ENCODE measurements around the gene HEBP1.

The HEBP1 gene

GRCh38 chr12:13044906-13045299 is 44.8 kb upstream of the HEBP1 start:
- H4K8ac ChIP-seq (ENCODE audit: low read depth, low read length): peak overlapping the region; percentile 68
- no peak overlapping the region for H2BK5ac ChIP-seq (ENCODE audit: low read depth, low read length, poor library complexity)
- no peak overlapping the region for H2AK5ac ChIP-seq (ENCODE audit: low read length)
- peaks cover 3 to 4% of the 10 kb centered on the region in 2 experiments for H3K4me1 ChIP-seq (ENCODE audit: control insufficient read depth in 1 of 2, insufficient read depth in 2 of 2, low read length in 2 of 2)
- H3K27ac ChIP-seq (ENCODE audit: low read depth, low read length): no peak overlapping the region
- no peak overlapping the region for H3K14ac ChIP-seq (ENCODE audit: low read length)
- WGBS (ENCODE audit: extremely low coverage, insufficient coverage, insufficient read length): no CpG with 5 or more reads among the region's 5 CpGs
- no peaks in the 10 kb centered on the region for H3K36me3 ChIP-seq (ENCODE audit: control insufficient read depth in 1 of 2, insufficient read depth in 2 of 2, low read length in 2 of 2)
- H3K27me3 ChIP-seq (ENCODE audit: insufficient read depth, low read length): no peaks in the 10 kb centered on the region
- no peaks in the 10 kb centered on the region for H3K79me1 ChIP-seq (ENCODE audit: low read length)
- no peak overlapping the region for H3K9ac ChIP-seq (ENCODE audit: low read length)
- H3K4me2 ChIP-seq (ENCODE audit: low read length): peak overlapping the region; percentile 55
- H2AFZ ChIP-seq (ENCODE audit: insufficient read depth, low read length, poor library complexity): peak overlapping the region; percentile 87
- H3K4ac ChIP-seq (ENCODE audit: low read depth, low read length): no peak overlapping the region
- H2BK120ac ChIP-seq (ENCODE audit: insufficient read depth, low read length, poor library complexity): no peak overlapping the region
- peak overlapping the region; percentile 49 for H4K12ac ChIP-seq (ENCODE audit: low read depth, low read length)
- peak overlapping the region; percentile 22 for H3K18ac ChIP-seq (ENCODE audit: low read length)
- peak overlapping the region; percentile 90 for H3K4me3 ChIP-seq (ENCODE audit: low read depth, low read length)
- no peaks in the 10 kb centered on the region for H3K9me3 ChIP-seq (ENCODE audit: insufficient read depth, low read depth, low read length)
- no peak overlapping the region for H3K23ac ChIP-seq (ENCODE audit: low read length)
- no peak overlapping the region for H2BK12ac ChIP-seq (ENCODE audit: low read length)
- no peak overlapping the region for H4K91ac ChIP-seq (ENCODE audit: low read depth, low read length)
- H3K79me2 ChIP-seq (ENCODE audit: control insufficient read depth, insufficient read depth, low read length, poor library complexity): peaks cover 2% of the 10 kb centered on the region
- no peak for DNase-seq

GRCh38 chr12:13044002-13044905 is 44.2 kb upstream of the HEBP1 start, which contains the start of gene FAM234B:
Gene FAM234B, plus strand, starts transcription at chr12:13044381. Its CDS starts 23 bp downstream, at chr12:13044404.
- Histone ChIP-seq H2BK12ac (ENCODE audit: low read length) (no peak within 1 kb of the TSS), H2AFZ (ENCODE audit: insufficient read depth, low read length, poor library complexity) (peak within 1 kb of the TSS; percentile 87), H4K8ac (ENCODE audit: low read depth, low read length) (peak within 1 kb of the TSS; percentile 68), H3K23ac (ENCODE audit: low read length) (no peak within 1 kb of the TSS), H3K9ac (ENCODE audit: low read length) (peak within 1 kb of the TSS; percentile 56), H4K12ac (ENCODE audit: low read depth, low read length) (peak within 1 kb of the TSS; percentile 49), H3K4me3 (ENCODE audit: low read depth, low read length) (peak within 1 kb of the TSS; percentile 90), H2BK120ac (ENCODE audit: insufficient read depth, low read length, poor library complexity) (no peak within 1 kb of the TSS), H3K27me3 (ENCODE audit: insufficient read depth, low read length) (no peaks in the 10 kb centered on the region), H3K27ac (ENCODE audit: low read depth, low read length) (no peak within 1 kb of the TSS), H3K4me2 (ENCODE audit: low read length) (peak within 1 kb of the TSS; percentile 55), H2BK5ac (ENCODE audit: low read depth, low read length, poor library complexity) (peak within 1 kb of the TSS; percentile 25), H3K79me2 (ENCODE audit: control insufficient read depth, insufficient read depth, low read length, poor library complexity) (peaks cover 2% of the 10 kb centered on the region), H3K36me3 (ENCODE audit: control insufficient read depth in 1 of 2, insufficient read depth in 2 of 2, low read length in 2 of 2) (no peaks in the 10 kb centered on the region), H3K14ac (ENCODE audit: low read length) (peak within 1 kb of the TSS; percentile 28), H3K4me1 (ENCODE audit: control insufficient read depth in 1 of 2, insufficient read depth in 2 of 2, low read length in 2 of 2) (peaks cover 3 to 4% of the 10 kb centered on the region in 2 experiments), H4K91ac (ENCODE audit: low read depth, low read length) (no peak within 1 kb of the TSS), H3K18ac (ENCODE audit: low read length) (peak within 1 kb of the TSS; percentile 55), H3K79me1 (ENCODE audit: low read length) (no peaks in the 10 kb centered on the region), H3K4ac (ENCODE audit: low read depth, low read length) (no peak within 1 kb of the TSS), H3K9me3 (ENCODE audit: insufficient read depth, low read depth, low read length) (no peaks in the 10 kb centered on the region), H2AK5ac (ENCODE audit: low read length) (no peak within 1 kb of the TSS)
- no CpG with 5 or more reads among the region's 74 CpGs for WGBS (ENCODE audit: extremely low coverage, insufficient coverage, insufficient read length)
- peak; percentile 35 to 72 for DNase-seq

GRCh38 chr12:13042666-13043230 is 42.7 kb upstream of the HEBP1 start:
- peaks cover 2% of the 10 kb centered on the region for H3K79me2 ChIP-seq (ENCODE audit: control insufficient read depth, insufficient read depth, low read length, poor library complexity)
- no peak overlapping the region for H3K4ac ChIP-seq (ENCODE audit: low read depth, low read length)
- no peak overlapping the region for H3K27ac ChIP-seq (ENCODE audit: low read depth, low read length)
- H3K4me1 ChIP-seq (ENCODE audit: control insufficient read depth in 1 of 2, insufficient read depth in 2 of 2, low read length in 2 of 2): peaks cover 3 to 4% of the 10 kb centered on the region in 2 experiments
- no peak overlapping the region for H3K4me3 ChIP-seq (ENCODE audit: low read depth, low read length)
- H2BK5ac ChIP-seq (ENCODE audit: low read depth, low read length, poor library complexity): no peak overlapping the region
- H3K36me3 ChIP-seq (ENCODE audit: control insufficient read depth in 1 of 2, insufficient read depth in 2 of 2, low read length in 2 of 2): no peaks in the 10 kb centered on the region
- DNase-seq: peak in 1 of 2 donors; percentile 18
- H3K23ac ChIP-seq (ENCODE audit: low read length): no peak overlapping the region
- H3K14ac ChIP-seq (ENCODE audit: low read length): no peak overlapping the region
- H2AK5ac ChIP-seq (ENCODE audit: low read length): no peak overlapping the region
- no peaks in the 10 kb centered on the region for H3K27me3 ChIP-seq (ENCODE audit: insufficient read depth, low read length)
- no peak overlapping the region for H2BK12ac ChIP-seq (ENCODE audit: low read length)
- no CpG with 5 or more reads among the region's 4 CpGs for WGBS (ENCODE audit: extremely low coverage, insufficient coverage, insufficient read length)
- H4K91ac ChIP-seq (ENCODE audit: low read depth, low read length): no peak overlapping the region
- H3K9ac ChIP-seq (ENCODE audit: low read length): no peak overlapping the region
- no peak overlapping the region for H3K4me2 ChIP-seq (ENCODE audit: low read length)
- no peaks in the 10 kb centered on the region for H3K9me3 ChIP-seq (ENCODE audit: insufficient read depth, low read depth, low read length)
- no peaks in the 10 kb centered on the region for H3K79me1 ChIP-seq (ENCODE audit: low read length)
- H4K8ac ChIP-seq (ENCODE audit: low read depth, low read length): no peak overlapping the region
- no peak overlapping the region for H3K18ac ChIP-seq (ENCODE audit: low read length)
- H4K12ac ChIP-seq (ENCODE audit: low read depth, low read length): no peak overlapping the region
- H2BK120ac ChIP-seq (ENCODE audit: insufficient read depth, low read length, poor library complexity): no peak overlapping the region
- no peak overlapping the region for H2AFZ ChIP-seq (ENCODE audit: insufficient read depth, low read length, poor library complexity)

- Histone ChIP-seq H3K18ac (ENCODE audit: low read length) (no peak overlapping the region), H3K9ac (ENCODE audit: low read length) (no peak overlapping the region)
- no CpG with 5 or more reads among the region's 2 CpGs for WGBS (ENCODE audit: extremely low coverage, insufficient coverage, insufficient read length)
Measured at GRCh38 chr12:13041224-13041623, 41.2 kb upstream of the HEBP1 start.

More at GRCh38 chr12:13041224-13041623, 41.2 kb upstream of the HEBP1 start:
- Histone ChIP-seq H3K14ac (ENCODE audit: low read length) (no peak overlapping the region), H2BK120ac (ENCODE audit: insufficient read depth, low read length, poor library complexity) (no peak overlapping the region), H2BK5ac (ENCODE audit: low read depth, low read length, poor library complexity) (no peak overlapping the region), H4K91ac (ENCODE audit: low read depth, low read length) (no peak overlapping the region), H3K23ac (ENCODE audit: low read length) (no peak overlapping the region), H3K27me3 (ENCODE audit: insufficient read depth, low read length) (no peaks in the 10 kb centered on the region), H3K79me1 (ENCODE audit: low read length) (no peaks in the 10 kb centered on the region), H3K4me1 (ENCODE audit: control insufficient read depth in 1 of 2, insufficient read depth in 2 of 2, low read length in 2 of 2) (peaks cover 3 to 4% of the 10 kb centered on the region in 2 experiments), H3K36me3 (ENCODE audit: control insufficient read depth in 1 of 2, insufficient read depth in 2 of 2, low read length in 2 of 2) (no peaks in the 10 kb centered on the region), H2AK5ac (ENCODE audit: low read length) (no peak overlapping the region), H3K4me2 (ENCODE audit: low read length) (no peak overlapping the region), H2BK12ac (ENCODE audit: low read length) (no peak overlapping the region), H4K8ac (ENCODE audit: low read depth, low read length) (no peak overlapping the region), H2AFZ (ENCODE audit: insufficient read depth, low read length, poor library complexity) (no peak overlapping the region), H3K4ac (ENCODE audit: low read depth, low read length) (no peak overlapping the region), H3K27ac (ENCODE audit: low read depth, low read length) (no peak overlapping the region), H3K9me3 (ENCODE audit: insufficient read depth, low read depth, low read length) (no peaks in the 10 kb centered on the region), H3K79me2 (ENCODE audit: control insufficient read depth, insufficient read depth, low read length, poor library complexity) (peaks cover 2% of the 10 kb centered on the region), H4K12ac (ENCODE audit: low read depth, low read length) (no peak overlapping the region), H3K4me3 (ENCODE audit: low read depth, low read length) (no peak overlapping the region)
- no peak for DNase-seq
